Measurements from ENCODE around the gene CLEC11A.

DNA sequence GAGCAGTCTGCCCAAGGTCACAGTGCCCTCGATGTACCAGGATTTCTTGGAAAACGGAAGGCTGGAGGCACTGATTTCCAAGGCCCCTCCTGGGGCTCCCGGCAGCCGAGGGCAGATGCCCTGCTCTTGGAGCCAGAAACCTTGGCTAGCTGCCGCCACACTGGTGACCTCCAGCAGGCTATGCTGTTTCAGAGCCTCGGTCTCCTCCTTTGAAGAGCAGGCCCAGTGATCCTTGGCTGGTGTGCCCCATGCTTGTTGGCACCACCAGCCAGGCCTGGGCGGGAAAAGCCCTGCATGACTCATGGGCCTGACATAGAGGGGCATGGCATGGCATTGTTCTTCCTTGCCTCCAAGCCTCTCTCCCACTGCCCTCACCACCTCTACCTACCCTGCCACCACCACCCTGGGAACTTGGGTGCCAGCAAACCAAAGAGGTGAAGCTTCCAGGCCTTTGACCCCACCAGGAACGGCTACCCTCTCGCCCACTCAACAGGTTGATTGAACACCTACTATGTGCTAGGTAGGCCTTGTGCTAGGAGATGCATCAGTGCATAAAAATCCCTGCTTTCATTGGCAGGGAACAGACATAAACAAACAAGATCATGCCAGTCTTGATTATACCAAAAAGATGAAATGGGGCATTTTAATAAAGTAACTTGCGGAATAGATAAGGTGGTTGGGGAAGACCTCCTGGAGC lies 1.6 kb upstream of the CLEC11A start:
- no peak for TF ChIP-seq CTCF (IDR thresholded peaks at IDR 0.05; ENCODE audit: low read depth, low read length, poor library complexity, severe bottlenecking)
- no peak for TF ChIP-seq EZH2phosphoT487 (IDR thresholded peaks at IDR 0.05; ENCODE audit: borderline replicate concordance, low read length)
